Stomach smooth muscle (tissue), 2 donors: ENCODE measurements around the gene HOXD9.
A peak's percentile ranks its signal among the peaks of the same experiment; 100 is the strongest.

Source experiments
- H3K27ac ChIP-seq: one replicate; pipeline ENCODE4 v1.7.0; 2013; ENCODE audit warnings: mild to moderate bottlenecking, low read length, inconsistent platforms
- H3K27me3 ChIP-seq, 2 donors: one replicate each; pipeline ENCODE4 v1.7.0; 2013; ENCODE audit warnings: low read length in 2 of 2; ENCODE audit not compliant: insufficient read depth in 2 of 2, control insufficient read depth in 1 of 2
- H3K36me3 ChIP-seq, 2 donors: one replicate each; pipeline ENCODE4 v1.7.0; 2013; ENCODE audit warnings: low read length in 2 of 2; ENCODE audit not compliant: control insufficient read depth in 2 of 2, insufficient read depth in 2 of 2
- H3K4me1 ChIP-seq: one replicate; pipeline ENCODE4 v1.7.0; 2013; ENCODE audit warnings: low read length; ENCODE audit not compliant: control insufficient read depth, insufficient read depth
- H3K4me3 ChIP-seq, 2 donors: one replicate each; pipeline ENCODE4 v1.7.0; 2013; ENCODE audit warnings: low read length in 2 of 2
- H3K9ac ChIP-seq, 2 donors: one replicate each; pipeline ENCODE4 v1.7.0; 2013; ENCODE audit warnings: low read length in 2 of 2, mild to moderate bottlenecking in 1 of 2
- H3K9me3 ChIP-seq, 2 donors: one replicate each; pipeline ENCODE4 v1.7.0; 2013; ENCODE audit warnings: low read length in 2 of 2; ENCODE audit not compliant: control insufficient read depth in 2 of 2
- donor health status: healthy.
- donor health status: Pancreatic carcinoma.

The HOXD9 gene

GRCh38 chr2:176080540-176081375, 41.8 kb upstream of the HOXD9 start:
- no peak overlapping the region for H3K9ac ChIP-seq
- H3K27me3 ChIP-seq, result peaks cover 75 to 95% of the 10 kb centered on the region in 2 donors
- no peak overlapping the region for H3K27ac ChIP-seq
- H3K4me3 ChIP-seq, result no peak overlapping the region
- peaks cover 28% of the 10 kb centered on the region for H3K4me1 ChIP-seq
- peaks cover 0 to 11% of the 10 kb centered on the region in 2 donors for H3K9me3 ChIP-seq
- no peaks in the 10 kb centered on the region for H3K36me3 ChIP-seq

- peaks cover 34% of the 10 kb centered on the region for H3K4me1 ChIP-seq
- H3K4me3 ChIP-seq, result no peak overlapping the region
- H3K9me3 ChIP-seq, result peaks cover 0 to 11% of the 10 kb centered on the region in 2 donors
- H3K27ac ChIP-seq, result no peak overlapping the region
- no peak overlapping the region for H3K9ac ChIP-seq
- H3K27me3 ChIP-seq, result peaks cover 76 to 95% of the 10 kb centered on the region in 2 donors
- H3K36me3 ChIP-seq, result no peaks in the 10 kb centered on the region
Observed at GRCh38 chr2:176081376-176081836, 41.1 kb upstream of the HOXD9 start.

GRCh38 chr2:176081837-176082524, 40.5 kb upstream of the HOXD9 start:
- Histone ChIP-seq H3K27ac (no peak overlapping the region), H3K27me3 (peaks cover 80 to 95% of the 10 kb centered on the region in 2 donors), H3K4me3 (no peak overlapping the region), H3K9me3 (peaks cover 0 to 11% of the 10 kb centered on the region in 2 donors), H3K4me1 (peaks cover 34% of the 10 kb centered on the region), H3K9ac (no peak overlapping the region), H3K36me3 (no peaks in the 10 kb centered on the region)

- H3K27me3 ChIP-seq, result peaks cover 85 to 94% of the 10 kb centered on the region in 2 donors
- peaks cover 34% of the 10 kb centered on the region for H3K4me1 ChIP-seq
- no peak overlapping the region for H3K27ac ChIP-seq
- H3K9ac ChIP-seq, result no peak overlapping the region
- H3K9me3 ChIP-seq, result peaks cover 0 to 11% of the 10 kb centered on the region in 2 donors
- no peaks in the 10 kb centered on the region for H3K36me3 ChIP-seq
- H3K4me3 ChIP-seq, result no peak overlapping the region
Observed at GRCh38 chr2:176082525-176082823, 40.0 kb upstream of the HOXD9 start.

GRCh38 chr2:176082824-176083751, 39.4 kb upstream of the HOXD9 start:
- Histone ChIP-seq H3K36me3 (no peaks in the 10 kb centered on the region), H3K4me1 (peaks cover 35% of the 10 kb centered on the region), H3K9ac (no peak overlapping the region), H3K4me3 (peak overlapping the region in 1 of 2 donors; percentile 15), H3K27ac (no peak overlapping the region), H3K9me3 (peaks cover 0 to 11% of the 10 kb centered on the region in 2 donors), H3K27me3 (peaks cover 91 to 97% of the 10 kb centered on the region in 2 donors)

- H3K4me1 ChIP-seq, result peaks cover 40% of the 10 kb centered on the region
- peaks cover 91 to 97% of the 10 kb centered on the region in 2 donors for H3K27me3 ChIP-seq
- H3K9ac ChIP-seq, result no peak within 1 kb of the TSS
- no peaks in the 10 kb centered on the region for H3K36me3 ChIP-seq
- peak within 1 kb of the TSS in 1 of 2 donors; percentile 15 for H3K4me3 ChIP-seq
- no peak within 1 kb of the TSS for H3K27ac ChIP-seq
- peaks cover 0 to 7% of the 10 kb centered on the region in 2 donors for H3K9me3 ChIP-seq
Observed at GRCh38 chr2:176083796-176084261, 38.7 kb upstream of the HOXD9 start, which contains the start of gene EVX2. TSS of gene EVX2 (minus strand) at chr2:176083962. CDS start at chr2:176083776, 186 bp downstream.

GRCh38 chr2:176084611-176085119, 37.9 kb upstream of the HOXD9 start:
- peaks cover 34% of the 10 kb centered on the region for H3K4me1 ChIP-seq
- H3K9ac ChIP-seq, result no peak overlapping the region
- no peak overlapping the region for H3K4me3 ChIP-seq
- H3K27me3 ChIP-seq, result peaks cover 92 to 97% of the 10 kb centered on the region in 2 donors
- H3K9me3 ChIP-seq, result peaks cover 0 to 7% of the 10 kb centered on the region in 2 donors
- H3K27ac ChIP-seq, result no peak overlapping the region
- H3K36me3 ChIP-seq, result no peaks in the 10 kb centered on the region

GRCh38 chr2:176085120-176085788, 37.3 kb upstream of the HOXD9 start:
- H3K9me3 ChIP-seq, result peaks cover 0 to 7% of the 10 kb centered on the region in 2 donors
- H3K9ac ChIP-seq, result no peak overlapping the region
- H3K4me1 ChIP-seq, result peaks cover 29% of the 10 kb centered on the region
- H3K27me3 ChIP-seq, result peaks cover 97 to 99% of the 10 kb centered on the region in 2 donors
- no peak overlapping the region for H3K27ac ChIP-seq
- no peak overlapping the region for H3K4me3 ChIP-seq
- H3K36me3 ChIP-seq, result no peaks in the 10 kb centered on the region

GRCh38 chr2:176085861-176086771, 36.4 kb upstream of the HOXD9 start:
- Histone ChIP-seq H3K4me3 (peak overlapping the region in 1 of 2 donors; percentile 29), H3K36me3 (no peaks in the 10 kb centered on the region), H3K4me1 (peaks cover 26% of the 10 kb centered on the region), H3K27ac (no peak overlapping the region), H3K9ac (no peak overlapping the region), H3K9me3 (peaks cover 0 to 4% of the 10 kb centered on the region in 2 donors), H3K27me3 (peaks cover 95 to 99% of the 10 kb centered on the region in 2 donors)
